Stimulated activated CD4-positive, alpha-beta T cell treated with anti-CD3 and anti-CD28 coated beads, TNF-alpha, amount 100 ng/mL, for 24 hours (primary cell): Measurements from ENCODE around the gene OVOL1.
"Not testable (repeated sequence)": the region's sequence is repeated elsewhere in the genome, so short reads cannot be mapped to it uniquely, and the experiment has no call there.

Experiments
- DNase-seq, 3 experiments: peaks; one replicate each; pipeline ENCODE4 v3.0.0-alpha.2; 2020; ENCODE audit warnings: low read depth in 3 of 3

OVOL1 gene

DNA sequence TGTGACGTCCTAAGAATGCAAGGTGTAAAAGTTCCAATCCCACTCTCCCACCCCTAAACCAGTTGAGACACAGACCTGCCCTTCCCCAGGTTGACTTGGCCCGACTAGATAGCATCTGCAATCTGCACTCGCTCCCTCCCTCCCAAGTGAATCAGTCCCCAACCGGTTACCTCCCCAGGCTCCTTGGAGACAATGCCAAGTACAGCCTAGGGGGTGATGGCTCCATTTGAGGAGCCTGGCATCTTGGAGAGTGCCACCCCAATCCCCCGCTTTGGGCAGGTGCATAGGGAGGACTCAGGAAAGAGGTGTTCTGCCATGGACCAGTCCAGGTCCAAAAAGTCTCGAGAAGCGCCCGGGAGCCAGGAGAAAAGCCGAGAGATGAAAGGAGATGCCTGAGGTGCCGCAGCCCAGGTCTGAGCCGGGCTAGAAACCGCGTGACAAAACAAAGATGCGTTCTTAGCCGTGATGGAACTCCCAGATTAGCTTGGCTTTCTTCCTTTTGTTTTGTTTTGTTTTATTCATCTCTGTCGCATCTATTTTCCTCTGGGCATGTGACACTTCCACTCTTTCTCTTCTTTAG is 28.2 kb downstream of the OVOL1 start:
- no peak for DNase-seq

DNA sequence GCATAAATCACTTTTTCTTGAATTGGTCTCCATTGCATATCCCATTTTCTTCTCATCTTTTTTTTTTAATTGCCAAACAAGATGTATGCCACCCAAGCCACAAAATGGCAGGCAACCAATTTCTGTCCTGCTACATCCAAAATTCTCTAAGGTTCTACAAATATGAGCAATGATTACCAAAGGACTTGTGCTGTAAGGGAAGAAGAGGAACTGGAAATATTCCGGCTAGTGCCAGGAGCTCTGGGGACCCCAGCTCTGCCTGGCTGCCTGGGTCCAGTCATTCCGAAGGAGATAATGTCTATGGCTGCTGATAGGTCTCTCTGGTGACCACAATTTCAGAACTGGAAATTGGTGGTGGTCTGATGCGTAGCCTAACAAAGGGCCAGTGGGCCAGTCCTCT is 29.8 kb downstream of the OVOL1 start:
- DNase-seq: no peak

DNA sequence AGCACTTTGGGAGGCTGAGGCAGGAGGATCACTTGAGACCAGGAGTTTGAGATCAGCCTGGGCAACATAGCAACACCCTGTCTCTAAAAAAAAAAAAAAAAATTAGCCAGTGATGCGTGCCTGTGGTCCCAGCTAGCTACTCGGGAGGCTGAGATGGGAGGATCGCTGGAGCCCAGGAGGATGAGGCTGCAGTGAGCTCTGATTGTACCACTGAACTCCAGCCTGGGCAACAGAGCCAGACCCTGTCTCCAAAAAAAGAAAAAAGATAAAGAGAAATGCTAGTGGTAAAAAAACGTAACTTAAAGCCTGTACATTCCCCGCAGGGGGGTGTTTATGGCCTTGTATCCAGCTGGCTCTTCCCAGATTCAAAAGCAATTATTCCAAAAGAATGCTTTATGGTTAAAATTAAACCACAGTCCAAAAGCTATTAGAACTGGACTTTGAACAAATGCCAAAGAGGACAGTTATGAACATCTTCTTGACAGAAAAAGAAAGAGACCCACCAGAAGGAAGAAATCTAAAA is 30.5 kb downstream of the OVOL1 start:
- no peak for DNase-seq

- DNase-seq: peak; percentile 85 to 94 (median 91)
Observed at GRCh38 chr11:65817835-65818680, 31.2 kb downstream of the OVOL1 start.

DNA sequence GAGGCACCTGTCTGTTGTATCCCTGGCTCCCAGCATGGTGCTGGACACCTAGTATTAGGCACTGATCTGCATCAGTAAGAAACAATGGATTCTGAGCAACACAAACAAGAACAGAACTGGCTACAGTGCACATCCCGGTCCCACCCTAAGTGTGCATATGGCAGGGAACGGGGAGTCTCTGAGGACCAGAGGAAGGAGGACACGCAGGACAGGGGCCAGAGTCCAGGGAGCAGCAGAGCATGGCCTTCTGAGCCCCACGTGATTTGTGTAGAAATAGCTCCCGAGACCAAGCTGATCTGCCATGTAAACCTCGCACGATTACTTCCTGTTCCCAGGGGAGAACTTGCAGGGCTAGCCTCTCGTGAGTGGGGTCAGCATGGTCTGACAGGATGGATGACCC is 34.2 kb downstream of the OVOL1 start:
- no peak for DNase-seq

DNA sequence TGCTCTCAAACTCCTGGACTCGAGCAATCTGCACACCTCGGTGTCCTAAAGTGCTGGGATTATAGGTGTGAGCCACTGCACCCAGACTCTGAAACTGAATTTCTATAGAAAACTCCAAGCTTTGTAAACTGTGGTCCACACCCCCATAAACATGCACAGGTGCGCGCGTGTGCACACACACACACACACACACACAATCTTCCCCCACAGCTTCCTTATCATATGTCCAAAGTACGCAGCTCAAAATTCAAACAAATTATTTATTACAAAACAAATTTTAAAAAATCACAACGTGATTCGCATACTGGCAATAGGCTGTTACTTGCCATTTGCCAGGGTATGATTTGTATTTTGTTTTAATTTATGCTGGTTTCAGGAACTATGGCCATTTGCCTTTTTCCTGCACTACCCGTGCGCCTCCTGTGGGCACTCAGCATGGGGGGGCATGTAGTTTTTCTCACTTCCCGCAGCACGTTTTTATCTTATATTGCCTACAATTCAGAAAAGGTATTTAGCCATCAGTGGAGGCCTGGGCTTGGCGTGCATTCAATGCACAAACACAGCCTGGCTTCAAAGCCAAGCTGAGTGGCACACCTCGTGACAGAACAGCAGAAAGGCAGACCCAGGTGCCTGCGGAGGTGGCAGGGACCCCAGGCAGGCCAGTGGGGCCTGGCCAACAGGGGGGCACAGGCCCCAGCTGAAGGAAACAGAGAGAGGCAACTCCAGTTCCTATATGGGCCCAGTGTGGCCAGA is 36.1 kb downstream of the OVOL1 start:
- no peak for DNase-seq

DNA sequence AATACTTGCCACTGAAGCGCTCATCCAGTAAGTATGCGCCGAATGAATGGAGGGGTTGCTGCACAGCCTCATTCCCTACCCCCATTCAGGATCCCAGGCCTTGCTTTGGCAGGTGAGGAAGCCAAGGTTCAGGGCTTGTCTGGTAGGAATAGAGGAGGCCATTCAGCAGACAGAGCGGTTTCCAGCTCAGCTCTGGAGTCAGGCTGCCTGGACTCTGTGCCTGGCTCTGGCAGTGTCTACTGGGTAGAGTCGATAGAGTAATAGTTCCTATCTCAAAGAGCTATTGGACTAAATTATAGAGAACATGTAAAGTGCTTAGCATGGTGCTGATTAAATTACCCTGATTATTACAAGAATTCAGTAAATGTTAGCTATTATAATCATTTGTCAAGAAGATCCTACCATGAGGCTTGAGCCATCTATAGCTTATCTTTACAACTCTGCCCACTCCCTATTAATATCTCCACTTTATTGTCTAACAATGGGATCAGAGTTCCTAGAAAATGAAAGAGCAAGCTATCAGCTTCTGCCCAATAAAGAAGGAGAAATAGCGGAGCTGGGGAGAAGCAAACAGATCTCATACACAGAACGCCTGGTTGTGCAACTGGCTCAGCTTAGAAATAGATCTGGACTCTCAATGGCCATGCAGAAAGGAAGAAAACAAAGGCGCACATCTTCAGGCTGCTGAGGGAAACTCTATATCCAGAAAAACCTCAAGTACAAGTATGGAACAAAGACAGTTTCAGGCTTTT is 40.3 kb downstream of the OVOL1 start:
- DNase-seq: no peak

DNA sequence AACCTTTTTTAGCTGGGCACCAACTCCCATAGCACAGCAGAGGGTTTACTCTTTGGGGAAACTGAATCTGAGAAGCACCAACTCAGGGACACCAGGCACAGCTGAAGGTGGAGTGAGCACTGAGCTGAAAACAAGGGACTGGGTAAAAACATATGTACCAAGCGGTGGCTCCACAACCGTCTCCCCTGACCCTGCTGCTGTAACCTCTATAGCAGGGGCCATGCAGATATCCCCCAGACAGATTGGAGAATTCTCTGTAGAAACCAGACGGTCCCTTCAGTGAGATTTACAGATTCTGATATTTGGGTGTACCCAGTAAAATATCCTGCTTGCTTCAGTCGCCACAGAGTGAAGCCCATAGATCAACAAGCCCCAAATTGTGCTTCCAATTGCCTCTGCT is 42.6 kb downstream of the OVOL1 start:
- DNase-seq: no peak

- not testable (repeated sequence) for DNase-seq
Observed at GRCh38 chr11:65832231-65832630, 45.4 kb downstream of the OVOL1 start.

DNA sequence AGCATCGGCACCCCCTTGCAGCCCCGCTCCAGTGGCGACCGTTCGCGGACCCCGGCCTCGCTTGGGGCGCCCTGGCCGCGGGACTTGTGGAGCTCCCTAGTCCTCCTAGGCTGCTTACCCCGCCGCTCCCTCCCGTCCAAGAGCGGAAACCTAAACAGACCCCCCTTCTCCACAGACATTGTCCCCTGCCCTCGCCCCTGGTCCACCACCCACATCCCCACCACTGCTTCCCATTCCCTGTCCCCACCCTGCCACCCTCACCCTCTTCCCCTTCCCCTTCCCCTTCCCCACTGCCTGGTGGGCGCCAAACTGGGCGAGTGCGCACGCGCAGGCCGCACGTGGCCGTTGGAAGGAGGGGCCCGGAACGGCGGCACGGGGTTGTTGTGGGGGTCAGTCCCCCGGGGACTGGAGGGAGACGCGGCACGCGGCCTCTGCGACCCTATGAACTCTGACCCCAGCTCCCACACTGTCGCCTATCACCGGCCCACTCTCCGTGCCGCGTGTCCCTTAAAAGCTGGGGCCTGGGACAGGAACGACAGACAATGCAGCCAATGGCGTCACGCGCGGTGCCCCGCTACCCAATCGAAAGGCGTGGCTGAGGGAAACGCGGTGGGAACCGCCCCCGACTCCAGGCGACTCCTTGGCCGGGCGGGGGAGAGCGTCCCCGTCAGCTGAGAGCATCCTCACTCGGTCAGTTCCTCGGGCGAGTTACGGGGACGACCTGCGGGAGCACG is 46.6 kb downstream of the OVOL1 start, which contains the start of gene SNX32:
TSS of gene SNX32 (plus strand) at position 667 of the 734 bp plus-strand sequence. CDS start 103 bp downstream, outside the sequence.
- peak; percentile 91 to 96 (median 93) for DNase-seq

GRCh38 chr11:65834202-65834601 is 47.3 kb downstream of the OVOL1 start:
- DNase-seq: no peak

DNA sequence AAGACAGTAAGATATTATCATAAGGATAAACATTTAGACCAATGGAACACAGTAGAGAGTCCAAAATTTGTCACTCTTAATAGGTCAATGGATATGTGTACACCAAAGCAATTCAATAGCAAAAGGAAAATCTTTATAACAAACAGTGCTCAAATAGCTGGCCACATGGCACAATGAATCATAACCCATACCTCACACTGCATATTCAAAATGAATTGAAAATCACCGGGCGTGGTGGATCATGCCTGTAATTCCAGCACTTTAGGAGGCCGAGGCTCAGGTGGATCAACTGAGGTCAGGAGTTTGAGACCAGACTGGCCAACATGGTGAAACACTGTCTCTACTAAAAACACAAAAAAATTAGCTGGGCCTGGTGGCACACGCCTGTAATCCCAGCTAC is 55.3 kb downstream of the OVOL1 start:
- no peak for DNase-seq

- DNase-seq: no peak
Observed at GRCh38 chr11:65843811-65844210, 56.9 kb downstream of the OVOL1 start.

DNA sequence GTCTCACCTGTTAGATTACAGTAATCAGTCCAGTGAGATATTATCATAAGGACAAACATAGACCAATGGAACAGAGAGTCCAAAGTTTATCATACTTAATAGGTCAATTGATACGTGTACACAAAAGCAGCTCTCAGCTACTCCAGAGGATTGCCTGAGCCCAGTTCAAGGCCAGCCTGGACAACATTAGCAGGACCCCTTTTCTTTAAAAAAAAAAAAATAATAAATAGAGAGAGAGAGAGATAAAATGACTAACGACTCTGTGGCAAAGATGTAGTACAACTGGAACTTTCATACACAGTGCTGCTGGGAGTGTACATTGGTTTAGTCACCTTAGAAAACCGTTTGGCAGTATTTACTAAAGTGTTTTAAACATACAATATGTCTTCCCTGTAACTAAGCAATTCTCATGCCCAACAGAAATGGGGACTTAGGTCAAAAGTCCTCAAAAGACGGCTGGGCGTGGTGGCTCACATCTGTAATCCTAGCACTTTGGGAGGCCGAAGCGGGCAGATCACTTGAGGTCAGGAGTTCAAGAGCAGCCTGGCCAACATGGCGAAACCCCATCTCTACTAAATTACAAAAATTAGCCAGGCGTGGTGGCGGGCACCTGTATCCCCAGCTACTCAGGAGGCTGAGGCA is 57.5 kb downstream of the OVOL1 start:
- no peak for DNase-seq
